OCI-LY3 (cell line): ENCODE data around the gene WDR5.
A peak's percentile ranks its signal among the peaks of the same experiment; 100 is the strongest.

Experiments
- H2AFZ ChIP-seq: fragments of 200-600, 300-600 bp; shearing (Covaris generic); 2 replicates; pipeline ENCODE4 v1.6.0; 2014; ENCODE audit warnings: antibody characterized with exemption, low read depth, low read length
- H3K27ac ChIP-seq: fragments of 200-600, 300-600 bp; sonication (generic); 2 replicates; pipeline ENCODE4 v1.5.1; 2014; ENCODE audit warnings: mild to moderate bottlenecking, low read length, moderate library complexity, mixed read lengths
- H3K27me3 ChIP-seq: fragments of 200-600, 300-600 bp; sonication (generic); 2 replicates; pipeline ENCODE4 v1.6.1; 2014; ENCODE audit warnings: low read depth, low read length, mixed read lengths
- H3K36me3 ChIP-seq: fragments of 200-600, 300-600 bp; sonication (generic); replicated peaks from 2 replicates; pipeline ENCODE3; 2014; ENCODE audit warnings: low read depth, low read length, mixed read lengths
- H3K4me1 ChIP-seq: fragments of 300-600, 200-600 bp; sonication (generic); 2 replicates; pipeline ENCODE4 v1.6.1; 2014; ENCODE audit warnings: low read length, mixed read lengths
- H3K4me2 ChIP-seq: fragments of 200-600, 300-600 bp; sonication (generic); 2 replicates; pipeline ENCODE4 v1.6.1; 2014; ENCODE audit warnings: low read length, mixed read lengths
- H3K4me3 ChIP-seq: fragments of 300-600, 200-600 bp; sonication (generic); 2 replicates; pipeline ENCODE4 v1.5.1; 2014; ENCODE audit warnings: antibody characterized with exemption, mild to moderate bottlenecking, low read length, moderate library complexity
- H3K79me2 ChIP-seq: fragments of 300-600, 200-600 bp; shearing (Covaris generic); 2 replicates; pipeline ENCODE4 v1.6.1; 2014; ENCODE audit warnings: mild to moderate bottlenecking, low read length, mixed read lengths
- H3K9ac ChIP-seq: fragments of 300-600, 200-600 bp; shearing (Covaris generic); 2 replicates; pipeline ENCODE4 v1.6.0; 2014; ENCODE audit warnings: mild to moderate bottlenecking, low read length, moderate library complexity
- H3K9me3 ChIP-seq: fragments of 200-600, 300-600 bp; shearing (Covaris generic); 2 replicates; pipeline ENCODE4 v1.6.1; 2014; ENCODE audit warnings: low read length, mixed read lengths; ENCODE audit not compliant: insufficient read depth
- H4K20me1 ChIP-seq: fragments of 200-600, 300-600 bp; sonication (generic); 2 replicates; pipeline ENCODE4 v1.6.1; 2016; ENCODE audit warnings: low read length, mixed read lengths; ENCODE audit not compliant: insufficient read depth
- EZH2phosphoT487 ChIP-seq: fragments of 200-600 bp; shearing (Covaris generic); IDR thresholded peaks from 2 replicates; pipeline ENCODE4 v1.6.1; 2018; ENCODE audit warnings: antibody characterized with exemption, mixed run types, low read depth
- TF ChIP-seq, protein P1 (sequence below): fragments of 200-600, 300-600 bp; sonication (generic); IDR thresholded peaks from 2 replicates; pipeline ENCODE4 v1.5.1; 2014; ENCODE audit warnings: antibody characterized with exemption, low read length, low read depth

Gene WDR5

DNA sequence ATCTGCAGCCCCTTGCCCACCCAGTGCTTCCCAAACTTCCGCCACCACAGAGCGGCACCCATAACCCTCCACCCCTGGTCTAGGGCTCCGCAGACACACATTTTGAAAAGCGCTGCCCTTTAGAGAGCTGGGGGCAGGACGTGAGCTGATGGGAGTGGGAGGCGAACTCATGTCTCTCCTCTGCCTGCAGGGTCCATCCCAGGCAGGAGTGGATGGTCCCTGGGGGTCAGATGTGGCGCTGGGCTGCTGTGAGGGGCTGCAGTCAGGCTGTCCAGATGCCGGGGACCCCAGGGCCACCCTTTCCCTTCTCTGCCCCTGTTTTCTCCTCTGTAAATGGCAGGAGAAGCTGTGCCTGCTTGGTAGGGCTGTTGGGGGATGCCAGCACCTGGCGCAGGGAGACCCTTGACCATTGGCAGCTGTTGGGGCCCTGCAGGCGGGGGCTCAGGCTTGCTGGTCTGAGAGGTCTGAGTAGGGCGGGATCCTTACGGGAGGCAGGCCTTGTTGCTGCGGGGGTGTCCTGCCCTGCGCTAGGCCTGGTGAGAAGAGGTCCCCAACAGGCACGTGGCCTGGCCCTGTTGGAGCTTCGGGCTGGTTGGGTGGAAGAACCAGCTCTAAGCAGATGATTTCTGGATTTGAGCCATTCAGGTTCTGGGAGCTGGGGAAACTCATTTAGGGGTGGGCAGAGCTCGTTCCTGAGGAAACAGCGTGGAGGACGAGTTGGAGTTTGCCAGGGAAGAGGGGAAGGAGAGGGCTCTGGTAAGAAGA is 38.8 kb downstream of the WDR5 start:
- H3K4me3 ChIP-seq: peak overlapping the region; percentile 26
- peak overlapping the region; percentile 11; the same call in 1 of the 2 replicates for H3K27ac ChIP-seq
- peak overlapping the region; percentile 67 for H3K4me2 ChIP-seq
- H3K9me3 ChIP-seq: no peaks in the 10 kb centered on the region
- no peaks in the 10 kb centered on the region for H4K20me1 ChIP-seq
- no peaks in the 10 kb centered on the region for H3K79me2 ChIP-seq
- H3K36me3 ChIP-seq: no peaks in the 10 kb centered on the region
- TF ChIP-seq, protein P1, sequence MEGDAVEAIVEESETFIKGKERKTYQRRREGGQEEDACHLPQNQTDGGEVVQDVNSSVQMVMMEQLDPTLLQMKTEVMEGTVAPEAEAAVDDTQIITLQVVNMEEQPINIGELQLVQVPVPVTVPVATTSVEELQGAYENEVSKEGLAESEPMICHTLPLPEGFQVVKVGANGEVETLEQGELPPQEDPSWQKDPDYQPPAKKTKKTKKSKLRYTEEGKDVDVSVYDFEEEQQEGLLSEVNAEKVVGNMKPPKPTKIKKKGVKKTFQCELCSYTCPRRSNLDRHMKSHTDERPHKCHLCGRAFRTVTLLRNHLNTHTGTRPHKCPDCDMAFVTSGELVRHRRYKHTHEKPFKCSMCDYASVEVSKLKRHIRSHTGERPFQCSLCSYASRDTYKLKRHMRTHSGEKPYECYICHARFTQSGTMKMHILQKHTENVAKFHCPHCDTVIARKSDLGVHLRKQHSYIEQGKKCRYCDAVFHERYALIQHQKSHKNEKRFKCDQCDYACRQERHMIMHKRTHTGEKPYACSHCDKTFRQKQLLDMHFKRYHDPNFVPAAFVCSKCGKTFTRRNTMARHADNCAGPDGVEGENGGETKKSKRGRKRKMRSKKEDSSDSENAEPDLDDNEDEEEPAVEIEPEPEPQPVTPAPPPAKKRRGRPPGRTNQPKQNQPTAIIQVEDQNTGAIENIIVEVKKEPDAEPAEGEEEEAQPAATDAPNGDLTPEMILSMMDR: no peak
- no peak for TF ChIP-seq EZH2phosphoT487
- peaks cover 16% of the 10 kb centered on the region for H3K27me3 ChIP-seq
- no peak overlapping the region for H2AFZ ChIP-seq
- peak overlapping the region; percentile 31 for H3K9ac ChIP-seq
- H3K4me1 ChIP-seq: peaks cover 31% of the 10 kb centered on the region

DNA sequence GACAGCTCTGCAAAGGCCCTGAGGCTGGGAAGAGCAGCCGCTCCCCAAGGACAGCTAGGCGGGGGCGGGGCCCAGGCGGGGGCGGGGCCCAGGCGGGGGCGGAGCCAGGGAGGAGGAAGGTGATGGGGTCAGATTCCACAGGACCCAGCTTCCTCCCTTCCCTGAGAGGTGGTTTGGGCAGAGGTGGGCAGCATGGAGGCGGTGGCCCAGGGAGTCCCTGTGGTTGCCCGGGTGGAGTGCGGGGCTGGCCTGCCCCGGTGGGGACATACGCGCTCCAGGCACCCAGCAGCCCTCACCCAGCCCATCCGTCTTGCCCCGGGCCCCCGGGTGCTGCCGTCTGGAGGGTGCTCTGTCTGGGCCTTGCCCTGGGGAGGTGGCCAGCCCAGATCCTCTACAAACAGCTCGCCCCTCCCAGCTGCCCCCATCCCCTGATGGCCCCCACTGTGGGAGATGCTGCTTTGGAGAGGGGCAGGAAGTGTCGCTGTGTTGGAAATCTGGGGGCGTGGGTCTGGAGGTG is 39.5 kb downstream of the WDR5 start:
- no peaks in the 10 kb centered on the region for H3K79me2 ChIP-seq
- peaks cover 16% of the 10 kb centered on the region for H3K27me3 ChIP-seq
- H4K20me1 ChIP-seq: no peaks in the 10 kb centered on the region
- peak overlapping the region; percentile 67 for H3K4me2 ChIP-seq
- no peaks in the 10 kb centered on the region for H3K36me3 ChIP-seq
- no peak for TF ChIP-seq EZH2phosphoT487
- TF ChIP-seq, protein P1: no peak
- H2AFZ ChIP-seq: 0 out of 2 replicates have a peak overlapping the region, but pooled peaks have one; percentile 26
- no peak overlapping the region for H3K27ac ChIP-seq
- H3K4me1 ChIP-seq: peaks cover 31% of the 10 kb centered on the region
- H3K9ac ChIP-seq: peak overlapping the region; percentile 17; the same call in 1 of the 2 replicates
- H3K4me3 ChIP-seq: peak overlapping the region; percentile 63
- no peaks in the 10 kb centered on the region for H3K9me3 ChIP-seq

DNA sequence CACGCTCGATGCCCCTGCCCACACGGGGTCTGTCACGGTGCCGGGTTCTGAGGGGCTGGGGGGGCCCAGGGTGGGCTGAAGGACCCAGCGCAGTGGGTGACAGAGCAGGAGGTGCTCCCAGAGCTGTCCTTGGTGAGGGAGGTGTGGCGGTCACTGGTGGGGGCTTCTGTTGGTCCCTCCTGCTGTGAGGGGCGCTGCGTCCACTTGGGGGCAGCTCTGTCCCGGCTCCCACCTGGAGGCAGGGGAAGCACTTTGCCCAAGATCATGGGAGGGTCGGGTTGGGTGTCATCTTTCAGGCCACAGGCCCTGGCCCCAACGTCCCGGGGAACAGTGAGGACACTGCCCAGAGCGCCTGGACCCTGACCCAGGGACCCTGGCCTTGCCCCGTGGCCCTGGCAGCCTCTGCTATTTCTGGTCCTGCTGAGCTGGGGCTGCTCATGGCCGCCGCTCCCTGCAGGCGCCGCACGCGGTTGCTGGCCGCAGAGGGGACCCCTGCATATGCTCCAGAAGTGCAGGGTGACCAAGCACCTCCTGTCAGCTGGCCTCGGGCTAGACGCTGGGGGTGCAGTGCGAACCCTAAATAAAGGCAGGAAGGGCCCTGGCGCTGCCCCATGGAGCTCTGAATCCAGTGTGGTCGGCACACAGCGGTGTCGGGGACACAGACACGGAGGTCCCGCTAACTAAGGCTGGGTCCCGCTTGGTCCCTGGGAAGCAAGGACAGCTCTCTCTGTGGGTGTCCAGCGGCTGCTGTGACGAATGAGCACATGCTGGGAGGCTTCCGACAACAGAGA is 40.1 kb downstream of the WDR5 start:
- peak overlapping the region; percentile 17; the same call in 1 of the 2 replicates for H3K9ac ChIP-seq
- H2AFZ ChIP-seq: no peak overlapping the region
- peaks cover 16% of the 10 kb centered on the region for H3K27me3 ChIP-seq
- no peak overlapping the region for H3K27ac ChIP-seq
- peaks cover 31% of the 10 kb centered on the region for H3K4me1 ChIP-seq
- TF ChIP-seq, protein P1: no peak
- TF ChIP-seq EZH2phosphoT487: no peak
- no peaks in the 10 kb centered on the region for H3K9me3 ChIP-seq
- H3K4me3 ChIP-seq: peak overlapping the region; percentile 63
- no peaks in the 10 kb centered on the region for H4K20me1 ChIP-seq
- H3K79me2 ChIP-seq: no peaks in the 10 kb centered on the region
- H3K36me3 ChIP-seq: no peaks in the 10 kb centered on the region
- H3K4me2 ChIP-seq: peak overlapping the region; percentile 52

DNA sequence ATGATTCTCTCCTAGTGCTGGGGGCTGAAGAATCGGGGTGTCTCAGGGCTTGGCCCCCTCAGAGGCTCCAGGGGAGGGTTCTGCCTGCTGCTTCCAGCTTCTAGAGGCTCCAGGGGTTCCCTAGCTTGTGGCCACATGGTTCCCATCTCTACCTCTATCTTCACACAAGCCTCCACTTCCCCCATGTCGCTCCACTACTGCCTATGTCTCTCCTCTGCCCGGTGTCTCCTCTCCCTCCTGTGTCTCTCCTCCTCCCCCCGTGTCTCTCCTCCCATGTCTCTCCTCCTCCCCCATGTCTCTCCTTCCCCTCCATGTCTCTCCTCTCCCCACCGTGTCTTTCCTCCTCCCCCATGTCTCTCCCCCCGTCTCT is 40.7 kb downstream of the WDR5 start:
- H3K4me1 ChIP-seq: peaks cover 34% of the 10 kb centered on the region
- no peaks in the 10 kb centered on the region for H3K36me3 ChIP-seq
- H4K20me1 ChIP-seq: no peaks in the 10 kb centered on the region
- H3K4me2 ChIP-seq: no peak overlapping the region
- H2AFZ ChIP-seq: no peak overlapping the region
- peaks cover 16% of the 10 kb centered on the region for H3K27me3 ChIP-seq
- H3K9ac ChIP-seq: no peak overlapping the region
- H3K27ac ChIP-seq: no peak overlapping the region
- H3K4me3 ChIP-seq: no peak overlapping the region
- TF ChIP-seq EZH2phosphoT487: no peak
- TF ChIP-seq, protein P1: no peak
- H3K9me3 ChIP-seq: no peaks in the 10 kb centered on the region
- H3K79me2 ChIP-seq: no peaks in the 10 kb centered on the region
